Endothelial cell of umbilical vein (primary cell): ENCODE data around the gene PPP1R3D. TPM values are rescaled to one million over a fixed set of nuclear protein-coding genes. Genes with fewer than 3 reads are reported as not detected.

Experiments used
- BruUV-seq: library from RNA; stranded (reverse); fragments of 400-500 nt; replicated peaks from 2 replicates; lab custom pipeline; 2021; lab: Mats Ljungman, UMichigan
- CTCF ChIA-PET: fragments of 300-600, 350-600 bp; sonication (Branson Sonifier 250); formaldehyde crosslinking; loops from one replicate; lab custom pipeline; 2021; ENCODE audit warnings: antibody characterized with exemption, inconsistent platforms; lab: Charles Lee
- POLR2A ChIA-PET: fragments of 300-600, 350-600 bp; sonication (Branson Sonifier 250); formaldehyde crosslinking; loops from one replicate; lab custom pipeline; 2021; ENCODE audit warnings: antibody characterized with exemption, inconsistent platforms; lab: Charles Lee
- DNase-seq: peaks from one replicate; pipeline ENCODE4 v3.0.0-alpha.2; 2011; ENCODE audit warnings: low read depth, low spot score
- FAIRE-seq: peaks from 2 replicates; lab custom pipeline; 2011; peaks lifted over from hg19 to GRCh38; lab: Jason Lieb, UNC
- H2AFZ ChIP-seq: 2 replicates; pipeline ENCODE4 v1.6.0; 2012; ENCODE audit warnings: low read depth, low read length, control low read depth, inconsistent platforms
- H3K27ac ChIP-seq: 2 replicates; pipeline ENCODE4 v1.5.1; 2011; ENCODE audit warnings: low read depth, mild to moderate bottlenecking, control low read depth, low read length, moderate library complexity; ENCODE audit not compliant: insufficient read depth
- H3K27me3 ChIP-seq, 2 experiments: 2 replicates each; pipeline versions ENCODE4 v1.6.0 to v1.6.1; 2011; ENCODE audit warnings: low read length in 2 of 2, mixed read lengths in 1 of 2; ENCODE audit not compliant: control insufficient read depth in 2 of 2, insufficient read depth in 2 of 2
- H3K36me3 ChIP-seq, 2 experiments: 2 replicates in 1 of 2; 3 replicates in 1 of 2; pipeline ENCODE4 v1.5.1; 2011; ENCODE audit warnings: low read length in 2 of 2, mild to moderate bottlenecking in 1 of 2, moderate library complexity in 1 of 2; ENCODE audit not compliant: control insufficient read depth in 2 of 2, insufficient read depth in 2 of 2; ENCODE audit errors: extremely low read depth in 1 of 2
- H3K4me1 ChIP-seq: 3 replicates; pipeline ENCODE4 v1.5.1; 2011; ENCODE audit warnings: mild to moderate bottlenecking, low read length; ENCODE audit not compliant: control insufficient read depth, insufficient read depth; ENCODE audit errors: extremely low read depth
- H3K4me2 ChIP-seq: 2 replicates; pipeline ENCODE4 v1.6.1; 2011; ENCODE audit warnings: low read length, control low read depth, mixed read lengths; ENCODE audit not compliant: insufficient read depth
- H3K4me3 ChIP-seq, 3 experiments: fragments of 200-600 bp in 1 of 3; sonication (generic), shearing (Covaris generic) in 1 of 3; replicated peaks in 1 of 3; 2 replicates each; pipeline ENCODE4 v1.5.1; 2011 to 2016; ENCODE audit warnings: control low read depth in 3 of 3, low read length in 3 of 3, mild to moderate bottlenecking in 2 of 3, inconsistent platforms in 1 of 3, low read depth in 1 of 3, moderate library complexity in 1 of 3; ENCODE audit not compliant: insufficient read depth in 1 of 3
- H3K79me2 ChIP-seq: 2 replicates; pipeline ENCODE4 v1.6.0; 2012; ENCODE audit warnings: low read length, inconsistent platforms; ENCODE audit not compliant: control insufficient read depth, insufficient read depth
- H3K9ac ChIP-seq: replicated peaks from 2 replicates; pipeline ENCODE3; 2011; ENCODE audit warnings: low read length, control low read depth; ENCODE audit not compliant: insufficient read depth; ENCODE audit errors: extremely low read depth
- H3K9me1 ChIP-seq: replicated peaks from 3 replicates; pipeline ENCODE4 v1.6.0; 2011; ENCODE audit warnings: mild to moderate bottlenecking, low read length; ENCODE audit not compliant: control insufficient read depth, insufficient read depth; ENCODE audit errors: extremely low read depth
- H3K9me3 ChIP-seq: replicated peaks from 2 replicates; pipeline ENCODE4 v1.5.1; 2012; ENCODE audit warnings: low read length, inconsistent platforms; ENCODE audit not compliant: control insufficient read depth, insufficient read depth
- H4K20me1 ChIP-seq: replicated peaks from 2 replicates; pipeline ENCODE3; 2011; ENCODE audit warnings: mild to moderate bottlenecking, low read length; ENCODE audit not compliant: control insufficient read depth, insufficient read depth; ENCODE audit errors: extremely low read depth
- EZH2 ChIP-seq: IDR thresholded peaks from 2 replicates; pipeline ENCODE4 v1.6.1; 2012; ENCODE audit warnings: borderline replicate concordance, low read depth, mild to moderate bottlenecking, moderate library complexity, low read length, inconsistent platforms; ENCODE audit not compliant: severe bottlenecking
- FOS ChIP-seq: IDR thresholded peaks from 2 replicates; pipeline ENCODE4 v1.6.1; 2011; ENCODE audit warnings: mild to moderate bottlenecking, low read length, moderate library complexity, borderline replicate concordance; ENCODE audit not compliant: insufficient read depth
- GATA2 ChIP-seq: IDR thresholded peaks from 2 replicates; pipeline ENCODE4 v1.7.0; 2011; ENCODE audit warnings: low read depth, mild to moderate bottlenecking, moderate library complexity, mixed read lengths, low read length; ENCODE audit not compliant: insufficient read length, insufficient read depth
- POLR2A ChIP-seq: IDR thresholded peaks from 2 replicates; pipeline ENCODE4 v1.6.1; 2012; ENCODE audit warnings: low read depth, mild to moderate bottlenecking, control low read depth, low read length
- POLR2AphosphoS5 ChIP-seq: IDR thresholded peaks from 2 replicates; pipeline ENCODE4 v1.6.1; 2012; ENCODE audit warnings: low read depth, mild to moderate bottlenecking, control low read depth, low read length, moderate library complexity; ENCODE audit not compliant: insufficient read depth
- dilution Hi-C: fragments of 300-500 bp; cut with MboI; formaldehyde crosslinking; loops from one replicate; pipeline ENCODE4 v1.15.0; 2019; ENCODE audit warnings: low sequenced_read_pairs; ENCODE audit not compliant: extremely low pct_ligation_motif_present
- intact Hi-C: fragments of 100-400 bp; cut with micrococcal nuclease; formaldehyde crosslinking; loops from one replicate; pipeline ENCODE4 v1.10.0; 2022
- polyA plus RNA-seq, 4 experiments: library from polyadenylated mRNA; depleted of rRNA in 3 of 4; stranded (reverse) in 3 of 4; unstranded in 1 of 4; fragments of >200 nt; gene quantifications; 2 replicates each; pipeline versions ENCODE4 v1.2.1 to v1.2.3, GENCODE V29; 2011 to 2012; ENCODE audit warnings: missing spikeins in 1 of 4
- total RNA-seq: library from RNA; stranded (reverse); gene quantifications from 2 replicates; pipeline ENCODE4 v1.2.3, GENCODE V29; 2021
- TF ChIP-seq, protein P1 (sequence below): IDR thresholded peaks from 2 replicates; pipeline ENCODE4 v1.6.1; 2011; ENCODE audit not compliant: insufficient read depth, insufficient read length

PPP1R3D gene
- total and polyA plus RNA-seq, 2 donors (not counting 3 experiments of a cell fraction or from before 2014, with no cell fraction given): 1.7 to 5.2 TPM

DNA sequence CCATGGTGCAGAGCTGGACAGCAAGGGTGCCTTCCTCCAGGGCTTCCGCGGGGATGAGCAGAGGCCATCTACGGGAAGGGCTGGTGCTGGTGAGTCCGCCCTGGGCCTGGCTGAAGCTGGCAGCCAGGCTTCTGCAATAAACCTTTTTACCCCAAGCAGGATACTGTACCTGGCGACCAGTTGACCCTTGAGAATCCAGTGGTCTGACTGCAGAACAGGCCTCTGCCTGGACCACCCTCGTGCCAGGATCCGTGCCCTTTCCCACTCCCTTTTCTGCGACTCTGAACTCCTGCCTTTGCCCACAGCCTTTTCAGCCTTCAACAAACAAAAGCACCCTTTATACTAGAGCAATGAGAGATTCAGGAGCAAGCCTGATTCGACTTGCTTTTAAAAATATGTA is 37.0 kb upstream of the PPP1R3D start:
- H2AFZ ChIP-seq: no peak overlapping the region
- POLR2A ChIA-PET: no interaction called here
- H3K4me3 ChIP-seq: no peak overlapping the region
- no peak overlapping the region for H3K27ac ChIP-seq
- DNase-seq: no peak
- no peaks in the 10 kb centered on the region for H3K4me1 ChIP-seq
- H3K79me2 ChIP-seq: no peaks in the 10 kb centered on the region
- no peaks in the 10 kb centered on the region for H3K36me3 ChIP-seq
- no TSS peak for BruUV-seq
- H3K27me3 ChIP-seq: no peaks in the 10 kb centered on the region
- intact Hi-C loops (no loop called here), dilution Hi-C loops (no loop called here)
- H3K4me2 ChIP-seq: no peak overlapping the region
- no peak overlapping the region for H3K9ac ChIP-seq
- no peaks in the 10 kb centered on the region for H3K9me3 ChIP-seq
- no peaks in the 10 kb centered on the region for H4K20me1 ChIP-seq
- FAIRE-seq: no peak
- H3K9me1 ChIP-seq: no peaks in the 10 kb centered on the region
- TF ChIP-seq GATA2 (no peak), POLR2A (no peak)
- CTCF ChIA-PET: no interaction called here

DNA sequence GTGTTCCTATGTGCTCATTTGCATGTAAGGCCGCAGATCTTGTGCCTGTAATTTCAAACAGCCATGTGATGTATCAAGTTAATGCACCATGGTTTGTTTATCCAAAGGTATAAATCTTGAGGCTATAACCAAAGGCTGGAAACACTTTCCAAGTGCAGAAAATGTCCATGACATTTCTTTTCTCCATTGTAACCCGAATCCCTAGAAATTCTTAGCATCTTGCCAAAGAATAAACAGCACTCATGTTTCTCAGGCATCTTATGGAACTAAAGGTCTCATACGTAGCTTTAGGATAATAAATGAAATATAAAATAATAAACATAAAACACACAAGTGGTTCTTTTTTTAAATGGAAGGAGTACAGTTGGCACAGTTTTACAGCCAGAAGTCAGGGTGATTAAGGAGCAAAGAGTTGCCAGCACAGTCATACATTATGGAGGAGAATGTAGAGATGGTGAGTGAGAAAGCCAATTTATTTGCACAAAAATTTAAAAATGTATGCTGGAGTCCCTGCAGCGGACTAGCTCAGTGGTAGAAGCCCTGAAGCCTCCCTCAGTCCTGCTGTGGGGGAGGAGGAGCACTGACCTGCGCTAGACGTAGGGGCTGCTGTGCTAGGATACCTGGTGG is 36.2 kb upstream of the PPP1R3D start:
- Histone ChIP-seq H3K79me2 (no peaks in the 10 kb centered on the region), H2AFZ (no peak overlapping the region), H3K9ac (no peak overlapping the region), H3K9me1 (no peaks in the 10 kb centered on the region), H3K4me1 (no peaks in the 10 kb centered on the region), H3K4me2 (no peak overlapping the region), H4K20me1 (no peaks in the 10 kb centered on the region), H3K27me3 (no peaks in the 10 kb centered on the region), H3K9me3 (no peaks in the 10 kb centered on the region), H3K4me3 (no peak overlapping the region), H3K27ac (no peak overlapping the region), H3K36me3 (no peaks in the 10 kb centered on the region)
- ChIA-PET CTCF (no interaction called here), POLR2A (no interaction called here)
- FAIRE-seq (no peak), DNase-seq (no peak)
- TF ChIP-seq, protein P1, sequence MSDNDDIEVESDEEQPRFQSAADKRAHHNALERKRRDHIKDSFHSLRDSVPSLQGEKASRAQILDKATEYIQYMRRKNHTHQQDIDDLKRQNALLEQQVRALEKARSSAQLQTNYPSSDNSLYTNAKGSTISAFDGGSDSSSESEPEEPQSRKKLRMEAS: no peak
- no peak for TF ChIP-seq POLR2AphosphoS5
- no peak for TF ChIP-seq FOS
- no peak for TF ChIP-seq EZH2
- intact Hi-C loops (no loop called here), dilution Hi-C loops (no loop called here)
- BruUV-seq: no TSS peak
